ENCODE data around the gene DMRT1.

The DMRT1 gene

DNA sequence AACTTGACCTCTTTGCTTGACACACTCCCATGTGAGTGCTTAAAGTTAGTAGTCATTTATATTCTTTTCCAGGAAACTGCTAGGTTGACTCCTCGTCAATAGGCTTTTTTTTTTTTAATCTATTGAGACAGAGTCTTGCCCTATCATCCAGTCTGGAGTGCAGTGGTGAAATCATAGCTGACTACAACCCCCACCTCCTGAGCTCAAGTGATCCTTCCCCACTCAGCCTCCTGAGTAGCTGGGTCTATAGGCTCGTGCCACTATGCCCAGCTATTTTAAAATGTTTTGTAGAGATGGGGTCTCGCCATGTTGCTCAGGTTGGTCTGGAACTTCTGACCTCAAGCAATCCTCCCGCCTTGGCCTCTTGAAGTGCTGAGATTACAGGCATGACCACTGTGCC, 34.9 kb downstream of the DMRT1 start:
- TF ChIP-seq, protein P1, sequence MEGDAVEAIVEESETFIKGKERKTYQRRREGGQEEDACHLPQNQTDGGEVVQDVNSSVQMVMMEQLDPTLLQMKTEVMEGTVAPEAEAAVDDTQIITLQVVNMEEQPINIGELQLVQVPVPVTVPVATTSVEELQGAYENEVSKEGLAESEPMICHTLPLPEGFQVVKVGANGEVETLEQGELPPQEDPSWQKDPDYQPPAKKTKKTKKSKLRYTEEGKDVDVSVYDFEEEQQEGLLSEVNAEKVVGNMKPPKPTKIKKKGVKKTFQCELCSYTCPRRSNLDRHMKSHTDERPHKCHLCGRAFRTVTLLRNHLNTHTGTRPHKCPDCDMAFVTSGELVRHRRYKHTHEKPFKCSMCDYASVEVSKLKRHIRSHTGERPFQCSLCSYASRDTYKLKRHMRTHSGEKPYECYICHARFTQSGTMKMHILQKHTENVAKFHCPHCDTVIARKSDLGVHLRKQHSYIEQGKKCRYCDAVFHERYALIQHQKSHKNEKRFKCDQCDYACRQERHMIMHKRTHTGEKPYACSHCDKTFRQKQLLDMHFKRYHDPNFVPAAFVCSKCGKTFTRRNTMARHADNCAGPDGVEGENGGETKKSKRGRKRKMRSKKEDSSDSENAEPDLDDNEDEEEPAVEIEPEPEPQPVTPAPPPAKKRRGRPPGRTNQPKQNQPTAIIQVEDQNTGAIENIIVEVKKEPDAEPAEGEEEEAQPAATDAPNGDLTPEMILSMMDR (IDR thresholded peaks at IDR 0.05; ENCODE audit: low read depth, low read length) = no peak
- Histone ChIP-seq H3K36me3 (no peaks in the 10 kb centered on the region), H3K9me3 (no peaks in the 10 kb centered on the region), H3K4me1 (no peaks in the 10 kb centered on the region), H3K27me3 (no peaks in the 10 kb centered on the region), H3K4me3 (ENCODE audit: low read depth, low read length) (no peak overlapping the region)
- no peak for DNase-seq

DNA sequence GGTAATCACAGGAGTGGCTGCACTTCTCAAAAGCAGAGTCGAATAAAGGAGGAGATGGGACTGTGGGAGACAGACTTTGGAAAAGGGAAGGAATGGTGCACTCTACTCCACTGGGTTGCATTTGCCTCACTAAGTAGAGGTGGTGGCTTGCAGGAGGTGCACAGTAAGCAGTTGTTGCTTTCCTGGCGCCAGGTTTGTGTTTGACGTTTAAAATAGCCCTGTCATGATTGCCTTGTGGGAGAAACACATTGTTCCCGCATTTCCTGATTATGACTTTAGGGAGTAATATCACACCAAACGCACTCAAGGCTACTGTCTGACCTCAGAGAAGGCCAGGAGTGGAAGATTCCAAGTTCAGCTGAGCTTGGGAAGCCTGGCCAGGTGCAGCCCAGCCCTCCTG, 36.7 kb downstream of the DMRT1 start:
- H3K27me3 ChIP-seq = no peaks in the 10 kb centered on the region
- TF ChIP-seq, protein P1 (IDR thresholded peaks at IDR 0.05; ENCODE audit: low read depth, low read length) = no peak
- H3K4me3 ChIP-seq (ENCODE audit: low read depth, low read length) = no peak overlapping the region
- no peaks in the 10 kb centered on the region for H3K9me3 ChIP-seq
- no peak for DNase-seq
- H3K36me3 ChIP-seq = no peaks in the 10 kb centered on the region
- no peaks in the 10 kb centered on the region for H3K4me1 ChIP-seq

DNA sequence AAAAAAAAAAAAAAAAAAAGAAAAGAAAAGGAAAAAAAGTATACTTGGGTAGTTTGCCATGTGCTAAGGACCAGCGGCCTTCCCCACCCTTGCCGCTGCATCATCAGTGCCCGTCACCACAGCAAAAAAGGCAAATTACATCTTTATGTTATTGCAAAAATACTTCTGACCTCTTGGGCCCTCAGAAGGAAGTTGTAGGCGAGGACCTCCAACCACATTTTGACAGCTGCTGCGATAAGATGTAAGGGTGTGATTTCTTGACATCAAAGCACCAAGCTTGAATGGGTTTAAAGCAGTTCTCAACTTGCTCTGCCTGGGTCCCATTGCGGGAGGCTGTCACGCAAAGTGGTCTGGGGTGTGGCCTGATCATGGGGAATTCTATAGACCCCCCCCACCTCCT, 39.2 kb downstream of the DMRT1 start:
- H3K4me1 ChIP-seq = no peaks in the 10 kb centered on the region
- TF ChIP-seq, protein P1 (IDR thresholded peaks at IDR 0.05; ENCODE audit: low read depth, low read length) = no peak
- no peaks in the 10 kb centered on the region for H3K27me3 ChIP-seq
- no peaks in the 10 kb centered on the region for H3K36me3 ChIP-seq
- H3K4me3 ChIP-seq (ENCODE audit: low read depth, low read length) = no peak overlapping the region
- no peak for DNase-seq
- H3K9me3 ChIP-seq = no peaks in the 10 kb centered on the region

DNA sequence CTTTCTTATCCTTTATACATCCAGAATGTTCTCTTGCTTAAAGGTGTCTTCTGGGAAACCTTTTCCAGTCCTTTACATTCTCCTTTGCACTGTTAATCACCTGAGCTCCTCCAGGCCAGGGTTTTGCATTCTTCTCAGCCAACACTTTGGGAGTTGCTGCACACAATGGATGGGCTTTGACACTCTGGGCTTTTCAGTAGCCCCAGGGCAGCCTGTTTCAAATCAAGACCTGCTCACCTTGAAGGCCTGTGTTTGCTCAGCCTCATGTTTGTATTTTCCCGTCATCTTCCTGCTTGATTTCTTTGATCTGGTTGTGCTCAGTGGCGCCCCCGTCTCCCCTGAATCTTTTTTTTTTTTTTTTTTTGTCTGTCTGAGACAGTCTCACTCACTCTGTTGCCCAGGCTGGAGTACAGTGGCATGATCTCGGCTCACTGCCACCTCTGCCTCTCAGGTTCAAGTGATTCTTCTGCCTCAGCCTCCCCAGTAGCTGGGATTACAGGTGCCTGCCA, 41.0 kb downstream of the DMRT1 start:
- H3K9me3 ChIP-seq = no peaks in the 10 kb centered on the region
- TF ChIP-seq, protein P1 (IDR thresholded peaks at IDR 0.05; ENCODE audit: low read depth, low read length) = no peak
- no peaks in the 10 kb centered on the region for H3K27me3 ChIP-seq
- no peaks in the 10 kb centered on the region for H3K4me1 ChIP-seq
- no peak overlapping the region for H3K4me3 ChIP-seq (ENCODE audit: low read depth, low read length)
- no peaks in the 10 kb centered on the region for H3K36me3 ChIP-seq
- DNase-seq = no peak

DNA sequence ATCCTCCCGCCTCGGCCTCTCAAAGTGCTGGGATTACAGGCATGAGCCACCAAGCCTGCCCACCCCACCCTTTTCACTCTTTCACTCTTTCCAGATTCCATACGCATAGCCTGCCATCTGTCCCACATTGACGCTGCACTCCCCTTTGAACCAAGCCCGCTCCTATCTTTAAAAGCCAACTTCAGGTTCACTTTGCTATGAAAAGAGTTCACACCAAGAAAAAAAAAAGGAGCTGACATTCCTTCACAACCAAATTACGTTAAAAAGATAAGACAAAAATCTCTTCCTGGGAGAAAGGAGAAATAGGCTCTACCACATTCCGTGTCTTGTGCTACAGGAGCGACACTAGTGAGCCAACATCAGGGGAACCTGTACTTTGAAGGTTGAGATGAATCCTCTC, 41.5 kb downstream of the DMRT1 start:
- no peaks in the 10 kb centered on the region for H3K4me1 ChIP-seq
- H3K27me3 ChIP-seq = no peaks in the 10 kb centered on the region

DNA sequence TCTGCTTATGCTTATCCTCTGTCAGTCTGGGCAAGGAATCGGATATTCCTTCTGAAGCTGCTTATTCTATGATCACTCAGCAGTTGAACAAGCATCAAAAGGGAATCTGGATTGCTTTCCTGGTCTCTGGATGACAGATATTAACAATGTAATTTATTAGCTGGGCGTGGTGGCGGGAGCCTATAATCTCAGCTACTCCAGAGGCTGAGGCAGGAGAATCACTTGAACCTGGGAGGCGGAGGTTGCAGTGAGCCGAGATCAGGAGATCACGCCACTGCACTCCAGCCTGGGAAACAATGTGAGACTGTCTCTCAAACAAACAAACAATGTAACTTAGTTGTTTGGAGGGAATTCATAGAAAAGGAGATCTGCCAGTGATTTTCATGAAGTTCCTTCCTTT, 45.4 kb downstream of the DMRT1 start:
- H3K27me3 ChIP-seq = no peaks in the 10 kb centered on the region
- DNase-seq = no peak
- H3K36me3 ChIP-seq = no peaks in the 10 kb centered on the region
- H3K4me3 ChIP-seq (ENCODE audit: low read depth, low read length) = no peak overlapping the region
- H3K4me1 ChIP-seq = no peaks in the 10 kb centered on the region
- TF ChIP-seq, protein P1 (IDR thresholded peaks at IDR 0.05; ENCODE audit: low read depth, low read length) = no peak
- H3K9me3 ChIP-seq = no peaks in the 10 kb centered on the region

More for the DNA sequence above, 41.5 kb downstream of the DMRT1 start:
- DNase-seq = no peak
- TF ChIP-seq, protein P1 (IDR thresholded peaks at IDR 0.05; ENCODE audit: low read depth, low read length) = no peak
- Histone ChIP-seq H3K36me3 (no peaks in the 10 kb centered on the region), H3K4me3 (ENCODE audit: low read depth, low read length) (no peak overlapping the region), H3K9me3 (no peaks in the 10 kb centered on the region)

All from BE2C (cell line).